GM23248 (cell line): Measurements from ENCODE around the gene TADA3.

Experiments
- EZH2 ChIP-seq: fragments of 200-600 bp; sonication (generic); IDR thresholded peaks from 2 replicates; pipeline ENCODE4 v1.6.1; 2018; ENCODE audit warnings: antibody characterized with exemption, mild to moderate bottlenecking; ENCODE audit not compliant: insufficient read depth, poor library complexity, severe bottlenecking
- EZH2phosphoT487 ChIP-seq: fragments of 200-600 bp; sonication (generic); IDR thresholded peaks from 2 replicates; pipeline ENCODE4 v1.6.1; 2018; ENCODE audit warnings: antibody characterized with exemption, moderate library complexity, mild to moderate bottlenecking, low read depth; ENCODE audit not compliant: insufficient read depth

DNA sequence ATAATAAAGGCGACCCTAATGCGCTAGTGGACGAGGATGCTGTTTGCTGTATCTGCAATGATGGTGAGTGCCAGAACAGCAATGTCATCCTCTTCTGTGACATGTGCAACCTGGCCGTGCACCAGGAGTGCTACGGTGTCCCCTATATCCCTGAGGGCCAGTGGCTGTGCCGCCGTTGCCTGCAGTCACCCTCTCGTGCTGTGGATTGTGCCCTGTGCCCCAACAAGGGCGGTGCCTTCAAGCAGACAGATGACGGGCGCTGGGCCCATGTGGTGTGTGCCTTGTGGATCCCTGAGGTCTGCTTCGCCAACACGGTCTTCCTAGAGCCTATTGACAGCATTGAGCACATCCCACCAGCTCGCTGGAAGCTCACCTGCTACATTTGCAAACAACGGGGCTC, 53.1 kb downstream of the TADA3 start:
- TF ChIP-seq EZH2 (no peak), EZH2phosphoT487 (no peak)
